Fibroblast of lung (primary cell): Measurements from ENCODE around the gene NEDD4.
A peak's percentile ranks its signal among the peaks of the same experiment; 100 is the strongest.

Experiments used
- EZH2 ChIP-seq: IDR thresholded peaks from 2 replicates; pipeline ENCODE4 v1.5.1; 2012; ENCODE audit warnings: low read length, control low read depth, mild to moderate bottlenecking; ENCODE audit errors: missing control alignments
- TF ChIP-seq, protein P1 (sequence below), 2 donors: IDR thresholded peaks in 1 of 2; conservative IDR thresholded peaks in 1 of 2; 1 replicate in 1 of 2; 2 replicates in 1 of 2; pipeline ENCODE4 v1.5.1; 2011 to 2012; ENCODE audit warnings: low read length in 2 of 2, control low read depth in 1 of 2, inconsistent platforms in 1 of 2, low read depth in 1 of 2, mild to moderate bottlenecking in 1 of 2

DNA sequence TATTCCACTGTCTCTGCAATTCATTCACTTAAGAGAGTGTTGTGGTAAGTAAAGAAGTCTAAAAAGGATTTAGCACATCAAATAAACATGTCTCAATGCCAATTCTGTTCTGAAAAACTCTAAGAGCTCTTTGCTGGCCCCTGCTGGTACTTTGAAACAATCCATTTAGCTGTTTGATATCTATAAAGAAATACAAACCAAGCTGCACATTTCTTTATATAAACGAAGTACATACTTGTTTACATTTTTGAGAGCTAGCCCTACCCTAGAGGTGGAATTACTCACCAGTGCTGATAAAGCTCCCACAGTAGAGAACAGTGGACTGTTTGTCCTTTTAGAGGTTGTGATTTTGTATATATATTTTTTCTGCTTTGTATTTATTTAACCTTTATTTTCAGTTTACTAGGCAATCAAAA, 75.5 kb downstream of the NEDD4 start:
- no peak for TF ChIP-seq EZH2
- TF ChIP-seq, protein P1, sequence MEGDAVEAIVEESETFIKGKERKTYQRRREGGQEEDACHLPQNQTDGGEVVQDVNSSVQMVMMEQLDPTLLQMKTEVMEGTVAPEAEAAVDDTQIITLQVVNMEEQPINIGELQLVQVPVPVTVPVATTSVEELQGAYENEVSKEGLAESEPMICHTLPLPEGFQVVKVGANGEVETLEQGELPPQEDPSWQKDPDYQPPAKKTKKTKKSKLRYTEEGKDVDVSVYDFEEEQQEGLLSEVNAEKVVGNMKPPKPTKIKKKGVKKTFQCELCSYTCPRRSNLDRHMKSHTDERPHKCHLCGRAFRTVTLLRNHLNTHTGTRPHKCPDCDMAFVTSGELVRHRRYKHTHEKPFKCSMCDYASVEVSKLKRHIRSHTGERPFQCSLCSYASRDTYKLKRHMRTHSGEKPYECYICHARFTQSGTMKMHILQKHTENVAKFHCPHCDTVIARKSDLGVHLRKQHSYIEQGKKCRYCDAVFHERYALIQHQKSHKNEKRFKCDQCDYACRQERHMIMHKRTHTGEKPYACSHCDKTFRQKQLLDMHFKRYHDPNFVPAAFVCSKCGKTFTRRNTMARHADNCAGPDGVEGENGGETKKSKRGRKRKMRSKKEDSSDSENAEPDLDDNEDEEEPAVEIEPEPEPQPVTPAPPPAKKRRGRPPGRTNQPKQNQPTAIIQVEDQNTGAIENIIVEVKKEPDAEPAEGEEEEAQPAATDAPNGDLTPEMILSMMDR (conservative IDR thresholded peaks at IDR 0.05 in 1 of 2, IDR thresholded peaks at IDR 0.05 in 1 of 2; ENCODE audit: low read depth in 1 of 2, low read length in 2 of 2): peak; percentile 63 to 70
